IMR-90 (cell line): ENCODE results near the gene MAB21L2. TPM values are rescaled to one million over a fixed set of nuclear protein-coding genes. Genes with fewer than 3 reads are reported as not detected.

Experiments
- ATAC-seq: fragments of 200-7000 bp; cut with Tn5 transposase; 2 replicates; pipeline ENCODE4 v1.9.1; 2020; ENCODE audit warnings: low read depth, mild to moderate bottlenecking, moderate library complexity
- BruUV-seq: library from RNA; stranded (reverse); fragments of 400-500 nt; replicated peaks from 2 replicates; lab custom pipeline; 2021; lab: Mats Ljungman, UMichigan
- CTCF ChIA-PET: fragments of 300-600 bp; formaldehyde crosslinking; extraction: SDS; loops from one replicate; lab custom pipeline; 2021; ENCODE audit warnings: antibody characterized with exemption; lab: Yijun Ruan, JAX
- POLR2A ChIA-PET: fragments of 300-600 bp; sonication (Branson Sonifier 250); formaldehyde crosslinking; loops from one replicate; lab custom pipeline; 2022; ENCODE audit warnings: antibody characterized with exemption; ENCODE audit not compliant: unreplicated experiment; lab: Charles Lee
- DNase-seq: peaks from one replicate; pipeline ENCODE4 v3.0.0; 2013
- H2AFZ ChIP-seq: replicated peaks from 2 replicates; pipeline ENCODE3; 2013; ENCODE audit warnings: low read length, mild to moderate bottlenecking; ENCODE audit not compliant: poor library complexity
- H2AK5ac ChIP-seq: 2 replicates; pipeline ENCODE4 v1.6.1; 2013; ENCODE audit warnings: low read depth, low read length, inconsistent platforms
- H2AK9ac ChIP-seq: replicated peaks from 2 replicates; pipeline ENCODE3; 2013; ENCODE audit warnings: mild to moderate bottlenecking, low read depth, low read length, moderate library complexity; ENCODE audit not compliant: poor library complexity
- H2BK120ac ChIP-seq: 2 replicates; pipeline ENCODE4 v1.6.1; 2013; ENCODE audit warnings: low read depth, low read length, inconsistent platforms
- H2BK15ac ChIP-seq: 3 replicates; pipeline ENCODE4 v1.6.1; 2013; ENCODE audit warnings: low read depth, low read length, inconsistent platforms
- H2BK20ac ChIP-seq: 2 replicates; pipeline ENCODE4 v1.6.1; 2013; ENCODE audit warnings: low read depth, mild to moderate bottlenecking, inconsistent platforms, low read length, moderate library complexity
- H2BK5ac ChIP-seq: 2 replicates; pipeline ENCODE4 v1.6.1; 2013; ENCODE audit warnings: mild to moderate bottlenecking, low read depth, low read length, inconsistent platforms; ENCODE audit not compliant: poor library complexity, severe bottlenecking
- H3K14ac ChIP-seq: replicated peaks from 2 replicates; pipeline ENCODE4 v1.6.1; 2013; ENCODE audit warnings: low read depth, low read length, inconsistent platforms
- H3K18ac ChIP-seq: 2 replicates; pipeline ENCODE4 v1.6.1; 2013; ENCODE audit warnings: low read depth, low read length, control low read depth
- H3K23ac ChIP-seq: 2 replicates; pipeline ENCODE4 v1.6.1; 2013; ENCODE audit warnings: low read depth, low read length, inconsistent platforms
- H3K27ac ChIP-seq: 2 replicates; pipeline ENCODE4 v1.5.1; 2013; ENCODE audit warnings: mild to moderate bottlenecking, control low read depth, low read length; ENCODE audit not compliant: insufficient read depth
- H3K27me3 ChIP-seq: 2 replicates; pipeline ENCODE4 v1.6.1; 2013; ENCODE audit warnings: low read length; ENCODE audit not compliant: control insufficient read depth, insufficient read depth
- H3K36me3 ChIP-seq: 2 replicates; pipeline ENCODE4 v1.6.1; 2013; ENCODE audit warnings: low read length, mixed read lengths; ENCODE audit not compliant: control insufficient read depth, insufficient read depth
- H3K4ac ChIP-seq: 2 replicates; pipeline ENCODE4 v1.6.1; 2013; ENCODE audit warnings: low read depth, low read length, inconsistent platforms
- H3K4me1 ChIP-seq: 2 replicates; pipeline ENCODE4 v1.6.1; 2013; ENCODE audit warnings: low read length, mixed read lengths; ENCODE audit not compliant: control insufficient read depth, insufficient read depth
- H3K4me2 ChIP-seq: 2 replicates; pipeline ENCODE4 v1.6.1; 2013; ENCODE audit warnings: low read depth, mild to moderate bottlenecking, control low read depth, low read length, moderate library complexity
- H3K4me3 ChIP-seq: 2 replicates; pipeline ENCODE4 v1.5.1; 2013; ENCODE audit warnings: low read depth, mild to moderate bottlenecking, control low read depth, low read length, moderate library complexity; ENCODE audit not compliant: insufficient read depth
- H3K56ac ChIP-seq: 2 replicates; pipeline ENCODE4 v1.6.1; 2013; ENCODE audit warnings: low read length, inconsistent platforms; ENCODE audit not compliant: insufficient read depth; ENCODE audit errors: extremely low read depth
- H3K79me1 ChIP-seq, 2 experiments: 2 replicates each; pipeline ENCODE4 v1.6.1; 2013; ENCODE audit warnings: low read length in 2 of 2, inconsistent platforms in 1 of 2, low read depth in 1 of 2
- H3K9ac ChIP-seq: 2 replicates; pipeline ENCODE4 v1.6.1; 2013; ENCODE audit warnings: low read depth, low read length, control low read depth
- H3K9me1 ChIP-seq: 2 replicates; pipeline ENCODE4 v1.6.1; 2013; ENCODE audit warnings: low read length, inconsistent platforms; ENCODE audit not compliant: insufficient read depth
- H3K9me3 ChIP-seq: 2 replicates; pipeline ENCODE4 v1.6.1; 2013; ENCODE audit warnings: low read length; ENCODE audit not compliant: control insufficient read depth, insufficient read depth
- H4K20me1 ChIP-seq: 2 replicates; pipeline ENCODE4 v1.6.1; 2013; ENCODE audit warnings: low read length, inconsistent platforms; ENCODE audit not compliant: insufficient read depth
- H4K5ac ChIP-seq: 2 replicates; pipeline ENCODE4 v1.6.1; 2013; ENCODE audit warnings: mild to moderate bottlenecking, low read depth, low read length, control low read depth
- H4K8ac ChIP-seq, 2 experiments: 2 replicates each; pipeline ENCODE4 v1.6.1; 2013; ENCODE audit warnings: low read depth in 2 of 2, low read length in 2 of 2, control low read depth in 1 of 2, inconsistent platforms in 1 of 2
- H4K91ac ChIP-seq: 2 replicates; pipeline ENCODE4 v1.6.1; 2013; ENCODE audit warnings: low read depth, low read length, inconsistent platforms; ENCODE audit not compliant: insufficient read depth
- BHLHE40 ChIP-seq: fragments of 150-350 bp; IDR thresholded peaks from 2 replicates; pipeline ENCODE4 v1.6.1; 2016; ENCODE audit warnings: mild to moderate bottlenecking, low read depth, low read length
- CEBPB ChIP-seq: IDR thresholded peaks from 2 replicates; pipeline ENCODE4 v1.6.1; 2012; ENCODE audit warnings: low read depth, low read length, improper control_type of control experiment
- CHD1 ChIP-seq: IDR thresholded peaks from 2 replicates; pipeline ENCODE4 v1.6.1; 2012; ENCODE audit warnings: low read depth, low read length, improper control_type of control experiment
- CTCF ChIP-seq: conservative IDR thresholded peaks from 2 replicates; pipeline ENCODE4 v1.5.1; 2012; ENCODE audit warnings: mild to moderate bottlenecking, low read depth, low read length, improper control_type of control experiment
- ELK1 ChIP-seq: fragments of 150-350 bp; IDR thresholded peaks from 2 replicates; pipeline ENCODE4 v1.6.1; 2016; ENCODE audit warnings: low read depth, mild to moderate bottlenecking, low read length, moderate library complexity, borderline replicate concordance
- FOS ChIP-seq: fragments of 150-350 bp; IDR thresholded peaks from 2 replicates; pipeline ENCODE4 v1.6.1; 2016; ENCODE audit warnings: low read depth, low read length
- MAFK ChIP-seq: IDR thresholded peaks from 2 replicates; pipeline ENCODE4 v1.6.1; 2012; ENCODE audit warnings: low read depth, low read length, improper control_type of control experiment
- MAZ ChIP-seq: IDR thresholded peaks from 2 replicates; pipeline ENCODE4 v1.6.1; 2012; ENCODE audit warnings: low read depth, mild to moderate bottlenecking, low read length, improper control_type of control experiment, moderate library complexity, borderline replicate concordance
- MXI1 ChIP-seq: IDR thresholded peaks from 2 replicates; pipeline ENCODE4 v1.6.1; 2012; ENCODE audit warnings: low read depth, mild to moderate bottlenecking, low read length, moderate library complexity, borderline replicate concordance
- NFE2L2 ChIP-seq: fragments of 150-350 bp; IDR thresholded peaks from 2 replicates; pipeline ENCODE4 v1.6.1; 2016; ENCODE audit warnings: low read depth, mild to moderate bottlenecking, low read length
- POLR2A ChIP-seq: IDR thresholded peaks from 2 replicates; pipeline ENCODE4 v1.6.1; 2012; ENCODE audit warnings: mild to moderate bottlenecking, low read depth, low read length
- RAD21 ChIP-seq: IDR thresholded peaks from 2 replicates; pipeline ENCODE4 v1.6.1; 2012; ENCODE audit warnings: low read length, improper control_type of control experiment
- RCOR1 ChIP-seq: IDR thresholded peaks from 2 replicates; pipeline ENCODE4 v1.6.1; 2012; ENCODE audit warnings: mild to moderate bottlenecking, low read length, improper control_type of control experiment; ENCODE audit not compliant: insufficient replicate concordance
- RFX5 ChIP-seq: IDR thresholded peaks from 2 replicates; pipeline ENCODE4 v1.8.0; 2012; ENCODE audit warnings: low read depth, mild to moderate bottlenecking, low read length, moderate library complexity
- SMC3 ChIP-seq: fragments of 150-350 bp; IDR thresholded peaks from 2 replicates; pipeline ENCODE4 v1.6.1; 2016; ENCODE audit warnings: low read depth, mild to moderate bottlenecking, antibody characterized with exemption, low read length, moderate library complexity
- USF2 ChIP-seq: fragments of 150-350 bp; IDR thresholded peaks from 2 replicates; pipeline ENCODE4 v1.6.1; 2017; ENCODE audit warnings: mild to moderate bottlenecking, antibody characterized with exemption, low read length, low read depth
- WGBS, 2 experiments: methylation state at CpG; one replicate each; pipeline versions ENCODE4 v1.1.5 to v1.1.7; 2013; ENCODE audit warnings: missing lambda C conversion rate in 2 of 2; ENCODE audit not compliant: insufficient read length in 1 of 2; ENCODE audit errors: extremely low coverage in 2 of 2; 5-methylcytosine and 5-hydroxymethylcytosine counted together
- dilution Hi-C: fragments of 300-500 bp; cut with HindIII; formaldehyde crosslinking; loops from one replicate; pipeline ENCODE4 v1.14.3; 2018; ENCODE audit warnings: low sequenced_read_pairs; ENCODE audit not compliant: unreplicated experiment
- in situ Hi-C: fragments of 300-500 bp; cut with MboI; formaldehyde crosslinking; loops from 3 replicates; pipeline ENCODE4 v1.14.3; 2019; ENCODE audit warnings: low sequenced_read_pairs, inconsistent platforms, mixed read lengths
- intact Hi-C: fragments of 100-400 bp; cut with micrococcal nuclease; formaldehyde crosslinking; loops from 2 replicates; pipeline ENCODE4 v1.10.0; 2022
- polyA plus RNA-seq, 3 experiments: library from polyadenylated mRNA; depleted of rRNA; stranded (reverse); fragments of >200 nt; gene quantifications; 2 replicates each; pipeline ENCODE4 v1.2.3, GENCODE V29; 2012; ENCODE audit warnings: low replicate concordance in 1 of 3
- total RNA-seq: library from RNA; depleted of rRNA; stranded (reverse); fragments of >200 nt; gene quantifications from 2 replicates; pipeline ENCODE4 v1.2.3, GENCODE V29; 2012

MAB21L2 gene
- total and polyA plus RNA-seq, 2 of the 4 experiments (the other 2 are of a cell fraction): 7.6 to 12.0 TPM

- H3K4ac ChIP-seq: no peak overlapping the region
- no peak overlapping the region for H2BK120ac ChIP-seq
- no CpG with 5 or more reads among the region's 2 CpGs for WGBS, 2 experiments
- no peaks in the 10 kb centered on the region for H3K79me1 ChIP-seq
- no peaks in the 10 kb centered on the region for H4K20me1 ChIP-seq
- no peak overlapping the region for H2AK9ac ChIP-seq
- H3K9me1 ChIP-seq: no peaks in the 10 kb centered on the region
- H4K91ac ChIP-seq: no peak overlapping the region
- H2AK5ac ChIP-seq: no peak overlapping the region
- no peak overlapping the region for H3K14ac ChIP-seq
- H4K8ac ChIP-seq: no peak overlapping the region
- no TSS peak for BruUV-seq
- H3K23ac ChIP-seq: no peak overlapping the region
- H3K4me3 ChIP-seq: no peak overlapping the region
- no peak overlapping the region for H3K56ac ChIP-seq
- dilution Hi-C loops (no loop called here), in situ Hi-C loops (loop anchor here (5.0 to 10.0 kb wide), 2 partner anchors 292 to 584 kb away; no protein-coding TSS in a partner anchor), intact Hi-C loops (no loop called here)
- no peak overlapping the region for H3K9ac ChIP-seq
- ATAC-seq (no peak), DNase-seq (no peak)
- no peak overlapping the region for H2BK15ac ChIP-seq
- TF ChIP-seq FOS (no peak), POLR2A (no peak), CTCF (no peak), BHLHE40 (no peak), CEBPB (no peak), MAZ (no peak), RAD21 (no peak), MAFK (no peak), MXI1 (no peak), CHD1 (no peak), USF2 (no peak), NFE2L2 (no peak), RCOR1 (no peak), ELK1 (no peak), RFX5 (no peak), SMC3 (no peak)
- H3K4me1 ChIP-seq: no peaks in the 10 kb centered on the region
- H3K18ac ChIP-seq: no peak overlapping the region
- H2BK20ac ChIP-seq: no peak overlapping the region
- no peak overlapping the region for H4K5ac ChIP-seq
- ChIA-PET POLR2A (no interaction called here), CTCF (no interaction called here)
- H3K9me3 ChIP-seq: no peaks in the 10 kb centered on the region
- H3K4me2 ChIP-seq: no peak overlapping the region
- H3K27ac ChIP-seq: no peak overlapping the region
- no peak overlapping the region for H2AFZ ChIP-seq
- H3K27me3 ChIP-seq: no peaks in the 10 kb centered on the region
- no peaks in the 10 kb centered on the region for H3K36me3 ChIP-seq
- no peak overlapping the region for H2BK5ac ChIP-seq
Measured at GRCh38 chr4:150589157-150589556, 7.2 kb downstream of the MAB21L2 start.
